NCI-H82 treated with DMSO at 0.1 percent for 48 hours (cell line): Measurements from ENCODE around the gene CHCT1.
"Not testable (repeated sequence)": the region's sequence is repeated elsewhere in the genome, so short reads cannot be mapped to it uniquely, and the experiment has no call there.

Experiments
- DNase-seq: peaks from one replicate; lab custom pipeline; 2025; ENCODE audit not compliant: unreplicated experiment; lab: John Stamatoyannopoulos, UW

CHCT1 gene

DNA sequence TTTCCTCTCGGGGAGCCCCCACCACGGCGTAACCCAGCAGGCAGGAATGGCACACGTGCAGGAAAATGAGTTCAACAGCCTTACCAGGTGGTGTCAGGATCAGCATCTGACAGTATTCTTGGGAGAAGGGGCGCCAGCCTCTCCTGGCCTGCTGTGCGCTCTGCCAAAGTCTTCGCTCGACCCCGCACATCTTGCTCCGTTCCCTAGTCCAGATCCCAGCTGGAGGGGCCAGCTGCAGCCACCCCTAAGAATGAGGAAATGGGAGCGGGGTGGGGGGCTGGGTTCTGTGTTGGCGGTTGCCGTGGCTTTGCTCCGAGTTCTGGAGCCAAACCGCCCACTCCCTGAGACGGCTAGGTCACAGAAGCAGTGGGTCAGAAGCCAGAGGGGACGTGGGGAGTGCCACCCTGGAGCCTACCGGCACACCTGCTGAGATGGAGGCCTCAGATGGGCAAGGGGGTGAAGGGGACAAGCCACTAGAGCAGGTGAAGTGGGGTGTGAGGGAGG lies at the start of gene CHCT1:
TSS of gene CHCT1 (plus strand) at position 328 of the 504 bp plus-strand sequence. CDS start at position 432, 104 bp downstream.
- DNase-seq, result no peak

DNA sequence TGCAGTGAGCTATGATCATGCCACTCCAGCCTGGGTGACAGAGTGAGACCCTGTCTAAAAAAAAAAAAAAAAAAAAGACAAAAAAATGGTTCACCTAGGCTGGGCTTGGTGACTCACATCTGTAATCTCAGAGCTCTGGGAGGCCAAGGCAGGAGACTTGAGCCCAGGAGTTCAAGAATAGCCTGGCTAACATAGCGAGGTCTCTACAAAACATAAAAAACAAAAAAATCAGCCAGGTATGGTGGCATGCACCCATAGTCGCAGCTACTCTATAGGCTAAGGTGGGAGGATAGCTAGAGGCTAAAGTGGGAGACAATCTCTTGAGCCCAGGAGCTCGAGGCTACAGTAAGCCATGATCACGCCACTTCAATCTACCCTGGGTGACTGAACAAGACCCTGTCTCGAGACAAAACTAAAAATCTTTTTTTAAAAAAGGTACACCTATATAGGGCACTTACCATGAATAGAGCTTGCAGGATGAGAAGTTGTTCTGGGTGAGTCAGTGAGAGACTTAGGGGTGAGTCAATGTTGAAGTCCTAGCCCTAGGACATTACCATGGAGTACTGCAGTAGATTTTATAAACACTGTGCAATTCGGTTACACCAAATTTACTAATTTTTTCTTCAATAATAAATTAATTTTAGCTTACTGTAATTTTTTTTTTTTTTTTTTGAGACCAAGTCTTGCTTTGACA lies 49.4 kb upstream of the CHCT1 start:
- no peak for DNase-seq

DNA sequence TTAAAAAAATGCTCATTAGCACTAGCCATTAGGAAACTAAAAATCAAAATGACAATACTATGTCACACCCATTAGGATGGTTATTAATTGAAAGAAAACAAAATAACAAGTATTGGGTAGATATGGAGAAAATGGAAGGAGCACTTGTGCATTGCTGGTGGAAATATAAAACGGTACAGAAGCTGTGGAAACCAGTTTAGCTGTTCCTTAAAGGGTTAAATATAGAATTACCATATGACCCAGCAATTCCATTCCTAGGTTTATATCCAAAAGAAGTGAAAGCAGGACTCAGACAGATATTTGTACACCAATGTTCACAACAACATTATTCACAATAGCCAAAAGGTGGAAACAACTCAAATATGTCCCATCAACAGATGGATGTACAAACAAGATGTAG lies 44.1 kb upstream of the CHCT1 start:
- DNase-seq, result not testable (repeated sequence)

DNA sequence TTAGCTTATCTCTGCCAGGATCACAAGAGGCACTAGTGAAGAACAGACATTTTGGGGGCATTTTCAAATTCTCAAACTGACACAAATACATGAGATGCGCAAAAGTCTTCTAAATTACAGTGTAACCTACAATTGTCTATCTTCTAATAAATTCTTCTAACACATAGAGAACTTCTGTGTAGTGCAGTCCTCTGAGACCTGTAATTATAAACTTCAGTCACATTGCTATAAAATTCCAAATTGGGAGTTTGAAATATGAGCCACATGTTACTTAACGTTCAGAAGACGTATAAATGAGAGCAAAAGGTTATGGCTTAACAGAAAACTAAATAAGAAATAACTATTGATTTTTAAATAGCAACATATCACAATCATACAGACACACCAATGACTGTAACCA lies 42.8 kb upstream of the CHCT1 start:
- not testable (repeated sequence) for DNase-seq

DNA sequence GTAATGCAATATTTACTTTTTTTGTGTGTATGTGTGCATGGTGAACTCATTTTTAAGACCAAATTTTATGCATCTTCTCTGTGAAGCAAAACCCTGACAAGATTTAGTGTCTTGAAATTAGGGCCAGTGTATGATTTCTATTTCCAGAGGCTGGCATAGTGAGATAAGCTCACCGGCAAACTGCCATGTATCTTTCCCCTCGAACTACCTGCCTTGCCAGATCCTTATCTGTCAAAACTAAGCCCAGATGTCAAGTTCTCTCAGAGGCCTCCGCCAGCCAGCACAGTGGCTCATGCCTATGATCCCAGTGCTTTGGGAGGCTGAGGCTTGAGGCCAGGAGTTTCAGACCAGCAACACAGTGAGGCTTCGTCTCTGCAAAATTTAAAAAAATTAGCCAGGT lies 40.3 kb upstream of the CHCT1 start:
- no peak for DNase-seq

GRCh38 chr17:60383379-60383778 lies 38.9 kb upstream of the CHCT1 start:
- no peak for DNase-seq

- DNase-seq, result not testable (repeated sequence)
Observed at GRCh38 chr17:60384921-60385320, 37.4 kb upstream of the CHCT1 start.

DNA sequence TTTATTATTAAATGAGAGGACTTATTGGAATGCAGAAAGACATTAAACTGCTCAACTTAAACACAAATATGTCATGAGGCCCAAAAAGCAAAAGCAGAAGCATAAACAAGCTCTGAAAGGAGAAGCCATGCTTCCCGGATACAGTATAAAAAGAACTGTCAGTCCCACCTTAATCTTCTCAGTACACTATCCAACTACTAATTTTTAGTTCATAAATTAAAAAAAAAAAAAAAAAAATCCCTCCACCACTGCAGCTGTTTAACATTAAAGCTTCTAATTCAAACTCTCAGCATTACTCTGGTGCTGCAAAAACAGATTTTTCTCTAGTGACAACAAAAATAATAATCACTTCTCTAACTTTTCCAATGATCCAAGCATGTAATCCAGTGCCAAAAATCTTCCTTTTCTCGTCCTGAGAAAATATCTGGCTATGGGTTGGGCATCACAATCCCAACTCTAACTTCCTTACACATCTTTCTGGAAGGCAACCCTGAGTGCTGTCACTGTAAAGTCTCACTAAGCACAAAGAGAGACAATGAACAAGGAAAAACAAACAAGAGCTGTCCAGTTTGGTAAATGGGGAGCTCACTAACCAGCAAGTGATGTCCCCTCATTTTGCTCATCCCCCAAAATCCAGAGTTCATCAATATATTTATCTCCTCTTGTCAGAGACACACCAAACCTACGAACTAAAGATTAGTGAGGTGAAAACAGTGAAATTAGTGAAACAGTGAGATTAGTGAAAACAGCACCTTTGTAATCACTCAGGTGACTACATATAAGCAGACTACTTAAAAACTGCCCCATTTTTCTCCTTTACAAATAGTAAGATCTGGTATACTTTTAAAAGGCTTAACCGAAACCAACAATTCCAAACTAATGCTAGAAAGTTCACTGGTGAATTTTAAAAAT lies 35.9 kb upstream of the CHCT1 start:
- DNase-seq, result no peak

- DNase-seq, result no peak
Observed at GRCh38 chr17:60387666-60388065, 34.6 kb upstream of the CHCT1 start.

- no peak for DNase-seq
Observed at GRCh38 chr17:60388742-60389141, 33.5 kb upstream of the CHCT1 start.

DNA sequence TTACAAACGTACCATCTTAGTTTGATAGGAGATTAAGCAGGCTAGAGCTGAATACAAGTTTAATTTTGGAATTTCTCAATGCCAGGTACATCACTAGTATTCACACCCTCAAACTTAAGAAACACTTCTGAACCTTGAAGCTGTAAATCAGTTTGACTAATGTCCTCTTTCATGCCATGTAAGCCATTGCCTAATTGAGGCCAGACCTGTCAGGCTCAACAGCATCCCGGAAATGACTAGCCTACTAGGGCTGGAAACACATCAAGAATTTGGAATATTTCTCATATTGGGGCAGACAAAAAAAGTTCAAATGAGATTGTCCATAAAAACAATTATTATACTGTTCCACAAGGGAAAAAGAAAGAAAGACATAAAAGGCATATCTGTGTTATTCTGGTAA lies 32.1 kb upstream of the CHCT1 start:
- DNase-seq, result no peak

DNA sequence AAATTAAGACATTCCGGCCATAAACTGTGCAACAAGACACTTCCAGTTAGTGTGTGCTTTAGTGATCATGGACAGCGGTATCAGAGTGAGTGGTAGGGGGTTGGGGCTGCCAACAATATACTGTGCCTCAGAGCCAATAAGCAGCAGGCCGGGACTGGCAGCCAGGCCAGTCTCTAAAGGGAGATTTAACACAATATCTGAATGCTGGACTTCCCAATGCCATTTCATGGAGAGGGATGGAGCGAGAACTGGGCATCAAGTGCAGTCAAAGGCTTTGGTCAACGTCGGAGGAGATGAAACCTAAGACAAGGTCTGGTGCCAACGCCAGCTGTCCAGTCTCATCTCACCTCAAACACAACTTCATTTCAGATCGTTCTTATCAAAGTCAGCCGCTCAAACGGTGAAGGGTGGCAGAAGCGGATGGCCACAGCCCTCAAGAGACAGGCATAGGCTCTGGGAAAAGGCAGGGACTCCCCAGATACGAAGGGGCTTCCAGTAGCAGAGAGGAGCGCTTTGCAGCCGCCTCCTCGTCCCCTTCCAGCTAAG lies 31.3 kb upstream of the CHCT1 start:
- DNase-seq, result peak; percentile 79

GRCh38 chr17:60391471-60392041 lies 30.7 kb upstream of the CHCT1 start:
- DNase-seq, result no peak

DNA sequence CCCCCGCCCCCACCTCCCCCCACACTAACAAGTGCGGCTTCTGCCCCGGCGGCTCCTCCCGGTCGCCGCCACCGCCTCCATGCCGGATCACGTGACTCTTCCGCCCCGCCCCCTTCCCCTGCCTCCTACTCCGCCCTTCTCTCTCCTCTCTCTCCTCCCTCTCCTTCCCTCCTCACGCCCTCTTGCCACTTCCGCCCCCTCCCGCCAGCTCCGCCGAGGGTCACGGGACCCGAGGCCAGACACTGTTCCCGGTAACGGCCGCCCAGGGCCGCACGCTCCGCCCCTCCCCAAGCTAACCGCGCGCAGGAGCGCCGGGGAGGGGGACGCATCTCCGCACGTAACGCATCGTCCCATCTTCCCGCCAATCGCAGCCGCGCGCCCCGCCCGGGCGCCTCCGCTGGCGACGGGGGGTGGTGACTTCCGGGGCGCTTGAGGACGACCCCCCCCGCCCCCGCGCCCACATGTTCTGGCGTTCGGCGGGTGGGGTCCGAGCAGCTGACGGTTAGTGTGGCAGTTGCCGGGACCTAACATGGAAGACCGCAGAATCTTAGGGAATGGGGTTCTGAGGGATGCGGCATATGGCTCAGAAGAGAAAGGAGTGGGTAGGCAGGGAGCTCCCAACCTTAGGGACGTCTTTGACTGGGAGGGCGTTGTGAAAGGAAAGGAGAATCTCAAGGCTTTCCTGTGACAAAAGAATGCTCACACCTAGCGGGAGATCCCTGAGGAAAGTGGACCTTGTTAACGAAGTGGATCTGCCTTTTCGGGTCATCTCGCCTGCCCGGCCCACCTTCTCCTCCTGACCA lies 30.0 kb upstream of the CHCT1 start, which contains the start of gene USP32:
TSS of gene USP32 (minus strand) at position 92 of the 803 bp plus-strand sequence. CDS start 194 bp downstream, outside the sequence.
- DNase-seq, result peak; percentile 99

DNA sequence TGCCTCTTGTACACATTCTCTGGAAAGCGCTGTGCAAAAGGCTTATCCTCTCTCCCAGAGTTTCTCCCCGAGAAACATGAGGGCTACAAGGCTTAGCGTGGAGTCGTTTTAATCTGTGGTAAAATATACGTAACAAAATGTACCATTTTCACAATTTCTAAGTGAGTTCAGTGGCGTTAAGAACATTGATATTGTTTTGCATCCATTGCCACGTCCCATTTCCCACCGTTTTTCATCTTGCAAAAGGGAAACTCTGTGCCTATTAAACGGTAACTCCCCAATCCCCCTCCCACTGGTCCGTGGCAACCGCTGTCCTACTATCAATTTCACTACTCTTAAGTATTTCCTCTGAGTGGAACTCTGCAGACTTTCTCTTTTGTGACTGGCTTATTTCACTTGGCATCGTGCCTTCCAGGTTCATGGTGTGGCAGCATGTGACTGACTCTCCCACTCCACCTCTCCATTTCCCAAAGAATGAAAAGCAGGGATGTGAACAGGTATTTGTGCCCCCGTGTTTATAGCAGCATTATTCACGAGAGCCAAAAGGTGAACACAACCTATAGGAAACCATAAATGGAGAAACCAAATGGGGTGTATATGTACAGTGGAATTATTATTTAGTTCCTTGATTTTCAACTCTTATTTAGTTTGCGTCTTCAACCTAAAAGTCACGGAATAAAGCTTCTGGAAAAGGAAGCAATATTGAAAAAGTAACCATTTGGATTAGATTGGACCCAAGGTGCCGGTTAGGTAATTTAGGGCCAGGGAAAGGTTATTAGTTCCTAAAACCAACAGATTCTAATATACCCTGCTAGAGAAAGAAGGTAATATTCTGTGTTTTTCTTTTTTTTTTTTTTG lies 29.2 kb upstream of the CHCT1 start:
- no peak for DNase-seq

DNA sequence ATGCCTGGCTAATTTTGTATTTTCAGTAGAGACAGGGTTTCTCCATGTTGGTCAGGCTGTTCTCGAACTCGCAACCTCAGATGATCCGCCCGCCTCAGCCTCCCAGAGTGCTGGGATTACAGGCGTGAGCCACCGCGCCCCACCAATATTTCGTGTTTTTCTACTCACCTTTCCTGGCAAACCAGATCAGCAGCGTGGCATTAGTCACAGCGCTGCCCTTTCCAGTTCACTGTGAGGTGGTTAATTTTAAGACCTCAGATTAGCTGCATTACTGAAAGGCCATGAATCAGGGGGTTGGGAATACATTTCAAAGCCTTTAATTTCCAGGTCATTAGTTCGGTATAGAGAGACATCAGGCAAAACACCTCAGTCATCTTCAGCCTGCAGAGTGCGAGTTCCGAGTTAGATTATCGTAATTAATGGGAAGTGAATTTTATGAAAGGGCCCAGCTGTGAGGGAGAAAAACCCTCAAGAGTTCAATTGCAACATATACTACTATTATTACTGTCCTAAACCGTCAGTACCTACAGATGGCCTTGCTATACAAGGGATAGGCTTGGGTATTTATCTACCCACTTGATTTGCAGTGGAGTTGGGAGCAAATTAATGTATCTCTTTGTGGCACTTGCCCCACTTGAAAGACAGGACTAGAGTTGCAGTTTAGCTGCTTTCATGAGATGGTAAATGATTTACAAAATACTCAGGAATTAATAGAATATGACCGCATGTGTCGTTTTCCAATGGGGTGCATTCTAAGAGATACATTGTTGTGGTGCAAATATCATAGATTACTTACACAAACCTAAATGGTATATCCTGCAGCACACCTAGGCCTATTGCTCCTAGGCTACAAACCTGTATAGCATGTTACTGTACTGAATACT lies 28.2 kb upstream of the CHCT1 start:
- DNase-seq, result peak; percentile 12

DNA sequence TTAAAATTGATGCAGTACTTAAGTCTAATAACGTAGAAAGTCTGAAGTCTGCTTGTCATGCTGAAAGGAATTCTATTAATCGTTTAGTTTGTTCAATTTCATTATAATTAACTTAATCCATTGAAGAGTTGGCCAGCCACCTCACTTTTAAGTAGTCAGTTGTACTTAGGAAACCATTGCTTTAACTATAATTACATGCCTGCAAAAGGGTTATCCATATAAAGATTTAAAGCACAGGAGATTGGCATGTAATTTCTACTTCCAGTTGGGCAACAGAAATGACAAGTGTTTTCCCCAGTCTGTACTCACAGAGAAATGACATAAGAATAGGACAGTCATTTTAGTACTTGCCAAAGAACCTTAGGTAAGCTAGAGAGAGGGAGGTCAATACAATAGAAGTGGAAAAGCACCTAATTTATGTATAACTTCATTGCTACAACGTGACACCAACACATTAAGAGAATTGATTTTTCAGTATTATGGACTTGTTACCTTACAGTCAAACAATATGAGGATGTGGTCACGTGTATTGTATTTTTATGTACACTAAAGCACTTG lies 26.7 kb upstream of the CHCT1 start:
- no peak for DNase-seq

GRCh38 chr17:60396412-60396811 lies 25.9 kb upstream of the CHCT1 start:
- DNase-seq, result no peak
